Vagina (tissue), 2 donors: ENCODE data around the gene CCNY. TPM values are rescaled to one million over a fixed set of nuclear protein-coding genes. Genes with fewer than 3 reads are reported as not detected.

Experiments
- DNase-seq, 2 donors: peaks; one replicate each; pipeline ENCODE4 v3.0.0-alpha.2; 2017; ENCODE audit errors: extremely low spot score in 2 of 2
- H3K27ac ChIP-seq: fragments of 200-600 bp; sonication (generic); one replicate; pipeline ENCODE4 v1.5.1; 2019
- H3K27me3 ChIP-seq: fragments of 200-600 bp; sonication (generic); one replicate; pipeline ENCODE4 v1.5.1; 2019
- H3K36me3 ChIP-seq, 2 donors: fragments of 200-600 bp; sonication (generic); one replicate each; pipeline ENCODE4 v1.5.1; 2017 to 2019
- H3K4me1 ChIP-seq: fragments of 200-600 bp; sonication (generic); one replicate; pipeline ENCODE4 v1.5.1; 2019
- H3K4me3 ChIP-seq, 2 donors: fragments of 200-600 bp; sonication (generic); 1 replicate in 1 of 2; 2 replicates in 1 of 2; pipeline ENCODE4 v1.5.1; 2016 to 2019
- H3K9me3 ChIP-seq: fragments of 200-600 bp; sonication (generic); one replicate; pipeline ENCODE4 v1.5.1; 2019
- POLR2A ChIP-seq, 2 donors: fragments of 450-650 bp; IDR thresholded peaks; one replicate each; pipeline ENCODE4 v1.6.1; 2017; ENCODE audit warnings: antibody characterized with exemption in 2 of 2, mild to moderate bottlenecking in 2 of 2, moderate library complexity in 2 of 2
- POLR2AphosphoS5 ChIP-seq, 2 donors: sonication (generic); formaldehyde crosslinking; IDR thresholded peaks; one replicate each; pipeline ENCODE4 v1.9.0; 2017; ENCODE audit warnings: antibody characterized with exemption in 2 of 2, mild to moderate bottlenecking in 2 of 2, low read depth in 1 of 2; ENCODE audit not compliant: insufficient read depth in 1 of 2
- intact Hi-C: fragments of 100-400 bp; cut with DNase I; formaldehyde crosslinking; loops from one replicate; pipeline ENCODE4 v1.15.1; 2023
- total RNA-seq: library from RNA; depleted of rRNA; stranded (reverse); fragments of >200 nt; gene quantifications from one replicate; pipeline ENCODE4 v1.2.3, GENCODE V29; 2016
- TF ChIP-seq, protein P1 (sequence below), 3 experiments: fragments of 450-650 bp in 2 of 3; fragments of 200-600 bp in 1 of 3; sonication (generic) in 1 of 3; IDR thresholded peaks; one replicate each; pipeline ENCODE4 v1.5.1; 2017 to 2019; ENCODE audit warnings: antibody characterized with exemption in 3 of 3, mild to moderate bottlenecking in 2 of 3, moderate library complexity in 2 of 3

CCNY gene
- total RNA-seq, 1 donor from 2014 or later = 28.5 TPM

DNA sequence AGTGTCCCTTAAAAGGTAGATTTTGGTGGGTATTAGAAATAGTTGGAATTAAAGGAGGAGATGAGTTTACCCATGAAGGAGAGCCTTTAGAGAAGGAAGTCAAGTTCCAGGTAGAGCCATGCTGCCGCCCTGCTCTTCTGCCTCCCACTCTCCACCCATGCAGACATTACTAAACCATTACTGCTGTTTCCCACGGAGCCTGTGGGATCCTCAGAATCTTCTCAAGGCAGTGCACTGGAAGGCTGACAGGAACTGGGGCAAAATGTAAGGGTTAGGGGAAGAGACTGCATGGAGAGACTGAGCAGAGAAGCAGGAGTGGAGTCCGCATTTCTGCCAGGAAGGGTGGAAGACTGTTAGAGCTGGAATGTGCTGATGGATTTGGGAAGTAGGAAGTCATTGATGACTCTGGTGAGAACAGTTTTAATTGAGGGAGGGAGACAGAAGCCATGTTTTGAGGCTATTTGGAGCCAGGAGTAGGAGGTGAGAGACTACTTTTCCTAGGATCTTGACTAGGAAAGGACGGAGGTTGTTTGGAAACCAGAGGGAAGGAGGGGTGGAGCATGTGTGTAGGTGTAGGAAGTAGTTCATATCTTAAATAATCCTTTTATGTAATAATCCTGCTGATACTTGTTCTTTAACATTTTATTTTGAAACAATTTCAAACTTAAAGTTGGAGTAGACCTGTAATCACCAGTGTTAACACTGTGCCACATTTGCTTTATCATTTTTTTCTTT is 109.0 kb downstream of the CCNY start:
- H3K4me1 ChIP-seq = peaks cover 50% of the 10 kb centered on the region
- no peaks in the 10 kb centered on the region for H3K27me3 ChIP-seq
- intact Hi-C loops = no loop called here

GRCh38 chr10:35446439-35446838 is 110.1 kb downstream of the CCNY start:
- intact Hi-C loops = no loop called here
- H3K27me3 ChIP-seq = no peaks in the 10 kb centered on the region

More for the DNA sequence above, 109.0 kb downstream of the CCNY start:
- Histone ChIP-seq H3K4me3 (no peak overlapping the region), H3K9me3 (peaks cover 5% of the 10 kb centered on the region), H3K27ac (peak overlapping the region; percentile 18), H3K36me3 (no peaks in the 10 kb centered on the region)
- no peak for DNase-seq
- TF ChIP-seq POLR2AphosphoS5 (IDR thresholded peaks at IDR 0.05; ENCODE audit: insufficient read depth in 1 of 2, low read depth in 1 of 2) (no peak), POLR2A (IDR thresholded peaks at IDR 0.05) (no peak)
- TF ChIP-seq, protein P1, sequence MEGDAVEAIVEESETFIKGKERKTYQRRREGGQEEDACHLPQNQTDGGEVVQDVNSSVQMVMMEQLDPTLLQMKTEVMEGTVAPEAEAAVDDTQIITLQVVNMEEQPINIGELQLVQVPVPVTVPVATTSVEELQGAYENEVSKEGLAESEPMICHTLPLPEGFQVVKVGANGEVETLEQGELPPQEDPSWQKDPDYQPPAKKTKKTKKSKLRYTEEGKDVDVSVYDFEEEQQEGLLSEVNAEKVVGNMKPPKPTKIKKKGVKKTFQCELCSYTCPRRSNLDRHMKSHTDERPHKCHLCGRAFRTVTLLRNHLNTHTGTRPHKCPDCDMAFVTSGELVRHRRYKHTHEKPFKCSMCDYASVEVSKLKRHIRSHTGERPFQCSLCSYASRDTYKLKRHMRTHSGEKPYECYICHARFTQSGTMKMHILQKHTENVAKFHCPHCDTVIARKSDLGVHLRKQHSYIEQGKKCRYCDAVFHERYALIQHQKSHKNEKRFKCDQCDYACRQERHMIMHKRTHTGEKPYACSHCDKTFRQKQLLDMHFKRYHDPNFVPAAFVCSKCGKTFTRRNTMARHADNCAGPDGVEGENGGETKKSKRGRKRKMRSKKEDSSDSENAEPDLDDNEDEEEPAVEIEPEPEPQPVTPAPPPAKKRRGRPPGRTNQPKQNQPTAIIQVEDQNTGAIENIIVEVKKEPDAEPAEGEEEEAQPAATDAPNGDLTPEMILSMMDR (IDR thresholded peaks at IDR 0.05) = no peak

GRCh38 chr10:35447693-35448407 is 111.5 kb downstream of the CCNY start:
- Histone ChIP-seq H3K27ac (peak overlapping the region; percentile 37), H3K9me3 (peaks cover 5% of the 10 kb centered on the region), H3K36me3 (no peaks in the 10 kb centered on the region), H3K4me1 (peaks cover 72% of the 10 kb centered on the region), H3K4me3 (no peak overlapping the region), H3K27me3 (no peaks in the 10 kb centered on the region)
- DNase-seq = no peak
- TF ChIP-seq, protein P1 (IDR thresholded peaks at IDR 0.05) = no peak
- TF ChIP-seq POLR2A (IDR thresholded peaks at IDR 0.05) (no peak), POLR2AphosphoS5 (IDR thresholded peaks at IDR 0.05; ENCODE audit: insufficient read depth in 1 of 2, low read depth in 1 of 2) (no peak)
- intact Hi-C loops = no loop called here

More at GRCh38 chr10:35446439-35446838, 110.1 kb downstream of the CCNY start:
- no peak overlapping the region for H3K4me3 ChIP-seq
- no peak for DNase-seq
- no peaks in the 10 kb centered on the region for H3K36me3 ChIP-seq
- peaks cover 5% of the 10 kb centered on the region for H3K9me3 ChIP-seq
- TF ChIP-seq POLR2AphosphoS5 (IDR thresholded peaks at IDR 0.05; ENCODE audit: insufficient read depth in 1 of 2, low read depth in 1 of 2) = no peak
- TF ChIP-seq, protein P1 (IDR thresholded peaks at IDR 0.05) = no peak
- TF ChIP-seq POLR2A (IDR thresholded peaks at IDR 0.05) = no peak
- H3K4me1 ChIP-seq = peaks cover 61% of the 10 kb centered on the region
- no peak overlapping the region for H3K27ac ChIP-seq

GRCh38 chr10:35448687-35449662 is 112.7 kb downstream of the CCNY start:
- H3K4me1 ChIP-seq = peaks cover 81% of the 10 kb centered on the region

More at GRCh38 chr10:35448687-35449662, 112.7 kb downstream of the CCNY start:
- TF ChIP-seq POLR2A (IDR thresholded peaks at IDR 0.05) (no peak), POLR2AphosphoS5 (IDR thresholded peaks at IDR 0.05; ENCODE audit: insufficient read depth in 1 of 2, low read depth in 1 of 2) (no peak)
- TF ChIP-seq, protein P1 (IDR thresholded peaks at IDR 0.05) = no peak
- no peaks in the 10 kb centered on the region for H3K27me3 ChIP-seq
- peak overlapping the region; percentile 37 for H3K27ac ChIP-seq
- peaks cover 3% of the 10 kb centered on the region for H3K9me3 ChIP-seq
- H3K4me3 ChIP-seq = no peak overlapping the region
- intact Hi-C loops = no loop called here
- no peaks in the 10 kb centered on the region for H3K36me3 ChIP-seq
- DNase-seq = no peak
